Measurements from ENCODE around the gene SMOC1. TPM values are rescaled to one million over a fixed set of nuclear protein-coding genes. Genes with fewer than 3 reads are reported as not detected.

Gene SMOC1
- total RNA-seq, 4 donors from 2014 or later: 0.60 to 5.8 (median 1.2) TPM

DNA sequence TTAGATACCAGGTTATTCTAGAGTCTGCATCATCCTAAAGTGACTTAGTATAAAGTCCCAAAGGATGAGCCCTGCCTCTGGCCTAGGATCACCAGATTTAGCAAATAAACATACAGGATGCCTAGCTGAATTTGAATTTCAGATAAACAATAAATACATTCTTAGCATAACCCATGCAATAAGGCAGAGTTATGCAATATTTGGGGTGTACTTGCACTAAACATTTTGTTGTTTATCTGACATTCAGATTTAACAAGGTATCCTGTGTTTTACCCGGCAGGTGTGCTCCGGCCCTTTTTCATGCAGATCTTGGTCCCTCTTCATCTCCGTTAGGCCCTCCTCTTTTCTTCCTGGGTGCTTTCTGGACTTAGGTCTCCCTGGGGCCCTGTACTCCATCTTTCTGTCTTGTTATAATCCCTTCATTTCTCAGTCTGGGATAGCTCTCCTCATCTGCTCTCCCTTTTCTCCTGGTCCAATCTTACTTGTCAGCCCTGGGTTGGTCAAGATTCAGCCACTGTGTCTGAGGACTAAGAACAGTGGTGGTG is 18.1 kb upstream of the SMOC1 start:
- TF ChIP-seq CTCF (IDR thresholded peaks at IDR 0.05): no peak
- no peak for DNase-seq (ENCODE audit: low spot score)
- no peak for ATAC-seq (ENCODE audit: low FRiP score)

GRCh38 chr14:69863083-69863482 is 16.1 kb upstream of the SMOC1 start:
- ATAC-seq (ENCODE audit: low FRiP score): no peak
- DNase-seq (ENCODE audit: low spot score): no peak
- no peak for TF ChIP-seq CTCF (IDR thresholded peaks at IDR 0.05)

DNA sequence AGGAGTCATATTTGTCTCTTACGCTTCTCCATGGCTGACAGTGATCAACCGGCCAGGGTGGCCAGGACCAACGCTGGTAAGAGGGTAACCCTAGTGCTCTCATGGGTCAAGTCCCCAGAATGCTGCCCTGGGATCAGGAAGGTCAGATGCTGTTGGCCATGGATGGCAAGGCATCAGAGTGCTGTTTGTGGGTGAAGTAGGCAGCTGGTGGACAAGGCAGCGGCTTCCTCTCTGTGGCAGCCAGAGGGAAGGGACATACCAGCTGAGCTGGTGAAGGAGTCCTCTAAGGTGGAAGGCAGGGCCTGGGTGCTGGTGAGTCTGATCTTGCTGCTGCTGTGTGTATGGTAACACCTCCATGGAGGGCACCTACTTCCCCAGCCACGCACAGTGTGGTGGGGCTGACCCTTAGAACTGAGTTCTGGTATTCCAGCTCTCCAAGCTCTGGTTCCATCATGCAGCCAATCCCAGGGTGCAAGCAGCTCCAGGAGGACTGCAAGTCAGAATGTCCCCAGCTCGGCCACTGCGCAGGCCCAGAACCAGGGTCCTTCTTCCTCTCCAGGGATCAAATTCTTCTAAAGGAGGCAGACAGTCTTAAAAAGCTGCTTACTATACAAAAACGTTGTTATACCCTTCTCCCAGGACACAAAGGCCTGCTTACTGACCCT is 13.4 kb upstream of the SMOC1 start:
- no peak for TF ChIP-seq CTCF (IDR thresholded peaks at IDR 0.05)
- ATAC-seq (ENCODE audit: low FRiP score) (no peak), DNase-seq (ENCODE audit: low spot score) (no peak)

DNA sequence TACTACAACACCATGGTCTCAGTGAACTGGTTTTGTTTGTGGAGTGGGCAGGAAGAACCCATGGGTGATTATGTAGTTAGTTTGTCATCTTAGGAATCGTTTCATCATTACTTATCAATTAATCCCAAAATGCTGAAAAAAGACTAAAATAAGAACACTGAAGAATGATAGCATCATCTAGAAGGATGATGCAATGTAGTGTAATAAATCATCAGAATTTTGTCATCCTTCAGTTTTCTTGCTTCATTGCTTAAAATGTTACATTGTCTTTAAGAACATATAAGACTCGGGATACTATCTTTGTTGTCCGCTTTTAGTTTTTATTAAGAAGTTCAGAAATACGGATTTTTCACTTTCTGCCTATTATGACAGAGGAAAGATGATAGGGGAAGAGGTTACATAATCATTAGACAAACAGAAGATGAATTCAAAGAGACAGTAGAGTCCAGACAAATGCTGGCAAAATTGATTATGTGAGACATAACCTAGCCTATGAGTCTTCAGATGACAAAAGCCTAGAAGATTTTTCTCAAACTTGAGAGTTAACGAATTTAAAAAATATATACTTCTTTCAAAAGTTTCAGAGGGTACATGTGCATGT is 10.8 kb upstream of the SMOC1 start:
- no peak for TF ChIP-seq CTCF (IDR thresholded peaks at IDR 0.05)
- no peak for ATAC-seq (ENCODE audit: low FRiP score)
- no peak for DNase-seq (ENCODE audit: low spot score)

GRCh38 chr14:69870613-69871012 is 8.6 kb upstream of the SMOC1 start:
- TF ChIP-seq CTCF (IDR thresholded peaks at IDR 0.05): no peak
- DNase-seq (ENCODE audit: low spot score) (no peak), ATAC-seq (ENCODE audit: low FRiP score) (no peak)

GRCh38 chr14:69873877-69874780 is 5.1 kb upstream of the SMOC1 start:
- TF ChIP-seq CTCF (IDR thresholded peaks at IDR 0.05): no peak
- no peak for DNase-seq (ENCODE audit: low spot score)
- no peak for ATAC-seq (ENCODE audit: low FRiP score)
